GM20431 (cell line): ENCODE data around the gene LRCH1.

Experiments used
- in situ Hi-C: fragments of 300-500 bp; cut with MseI, MboI; formaldehyde crosslinking; loops from one replicate; pipeline ENCODE4 v1.15.0; 2020; ENCODE audit warnings: low sequenced_read_pairs; ENCODE audit not compliant: unreplicated experiment

LRCH1 gene

DNA sequence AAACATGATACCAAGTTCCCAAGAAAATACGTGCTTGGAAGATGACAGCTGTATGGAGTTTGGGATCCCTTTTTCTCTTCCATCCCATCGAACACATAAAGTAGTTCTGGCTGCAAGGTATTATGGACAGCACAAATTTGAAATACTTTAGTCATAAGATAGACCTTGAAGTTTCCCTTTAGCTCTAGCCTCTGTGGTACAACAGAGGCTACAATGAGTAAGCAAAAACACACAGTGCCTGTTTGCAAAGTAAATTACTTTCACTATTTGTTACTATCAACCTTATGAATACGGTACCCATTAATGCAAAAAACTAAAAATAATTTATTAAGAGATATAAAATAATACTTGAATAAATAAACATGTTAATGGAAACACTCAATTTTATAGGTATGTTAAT, 21.0 kb upstream of the LRCH1 start:
- in situ Hi-C loops: loop anchor here (25.0 kb wide), 1 partner anchor 180 kb away; no protein-coding TSS in a partner anchor

DNA sequence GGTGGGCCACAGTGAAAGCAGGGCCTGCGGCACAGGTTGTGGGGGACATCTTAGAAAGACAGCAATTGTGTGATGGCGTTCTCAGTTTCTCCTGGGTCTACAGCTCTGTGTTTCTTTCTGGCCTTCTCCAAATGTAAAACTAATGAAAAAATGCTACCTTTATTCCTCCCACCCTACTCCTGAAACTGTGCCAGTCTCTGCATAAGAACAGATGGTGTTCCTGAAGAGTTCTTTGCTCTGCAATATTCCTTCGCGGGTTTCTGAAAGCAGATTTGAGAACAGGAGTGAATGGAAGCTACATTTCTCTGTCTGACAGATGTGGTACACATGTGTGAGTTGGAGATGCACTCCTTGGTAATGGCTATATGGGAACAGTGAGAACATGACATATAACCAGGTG, 18.0 kb upstream of the LRCH1 start:
- in situ Hi-C loops: loop anchor here (25.0 kb wide), 1 partner anchor 177 kb away; no protein-coding TSS in a partner anchor

DNA sequence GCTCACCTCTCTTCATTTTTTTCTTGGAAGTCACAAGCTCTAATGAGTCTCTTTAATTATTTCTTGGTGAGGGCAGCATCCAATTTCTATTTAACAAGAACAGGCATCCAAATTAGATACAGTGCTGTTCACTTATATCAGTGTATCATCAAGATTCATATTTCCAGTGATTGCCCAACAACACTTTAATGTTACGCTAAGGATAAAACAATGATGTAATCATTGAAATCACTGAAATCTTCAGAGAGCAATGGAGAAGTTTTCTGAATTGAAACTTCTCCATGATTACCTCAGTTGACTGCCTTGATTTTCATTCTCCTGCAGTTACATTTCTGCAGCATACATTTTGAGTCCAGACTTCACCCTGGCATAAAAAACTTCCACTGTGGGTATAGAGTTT, 17.1 kb upstream of the LRCH1 start:
- in situ Hi-C loops: loop anchor here (25.0 kb wide), 1 partner anchor 176 kb away; no protein-coding TSS in a partner anchor

DNA sequence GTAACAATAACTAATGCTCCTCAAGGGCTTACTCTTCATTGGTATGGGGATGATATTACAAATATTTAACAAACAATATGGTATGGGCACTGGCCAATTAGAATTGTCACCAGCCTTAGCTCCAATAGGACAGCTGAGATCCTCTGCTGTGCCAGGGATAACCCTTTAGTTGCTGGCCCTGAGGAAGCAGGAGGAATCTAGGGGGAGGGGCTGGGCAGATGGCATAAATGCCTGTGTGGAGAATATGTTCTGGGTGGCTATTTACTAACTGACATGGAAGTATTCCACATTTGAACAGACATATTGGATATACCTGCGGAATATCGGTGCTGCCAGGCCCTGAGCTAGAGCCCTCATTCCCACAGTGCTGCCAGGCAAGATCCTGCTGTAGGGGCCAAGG, 16.6 kb upstream of the LRCH1 start:
- in situ Hi-C loops: loop anchor here (25.0 kb wide), 1 partner anchor 176 kb away; no protein-coding TSS in a partner anchor

DNA sequence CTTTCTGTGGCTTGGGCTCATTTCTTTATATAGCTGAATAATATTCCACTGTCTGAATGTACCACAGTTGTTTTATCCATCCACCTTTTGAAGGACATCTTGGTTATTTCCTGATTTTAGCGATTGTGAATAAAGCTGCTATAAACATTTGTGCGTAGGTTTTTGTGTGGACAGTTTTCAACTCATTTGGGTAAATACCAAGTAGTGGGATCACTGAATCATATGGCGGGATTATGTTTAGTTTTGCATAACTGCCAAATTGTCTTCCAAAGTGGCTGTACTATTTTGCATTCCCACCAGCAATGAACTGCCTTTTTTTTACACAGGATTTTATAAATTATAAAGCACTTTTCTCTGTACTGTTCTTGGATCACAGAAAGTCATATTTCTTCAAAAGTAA, 13.7 kb upstream of the LRCH1 start:
- in situ Hi-C loops: loop anchor here (25.0 kb wide), 1 partner anchor 173 kb away; no protein-coding TSS in a partner anchor

DNA sequence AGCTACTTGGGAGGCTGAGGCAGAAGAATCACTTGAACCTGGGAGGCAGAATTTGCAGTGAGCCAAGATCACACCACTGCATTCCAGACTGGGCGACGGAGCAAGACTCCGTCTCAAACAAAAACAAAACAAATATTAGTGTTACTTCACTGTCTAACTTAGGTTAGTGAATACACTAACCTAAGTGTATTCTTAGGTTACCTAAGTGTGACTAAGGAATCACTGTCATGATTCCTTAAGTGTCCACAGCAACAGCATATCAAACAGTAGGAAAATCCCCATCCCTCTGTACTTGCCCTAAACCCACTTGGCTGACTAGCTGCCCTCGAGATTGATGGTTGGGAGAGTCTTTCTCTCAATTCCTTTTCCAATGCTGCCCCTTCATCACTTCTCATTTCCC, 11.8 kb upstream of the LRCH1 start:
- in situ Hi-C loops: loop anchor here (25.0 kb wide), 1 partner anchor 171 kb away; no protein-coding TSS in a partner anchor

DNA sequence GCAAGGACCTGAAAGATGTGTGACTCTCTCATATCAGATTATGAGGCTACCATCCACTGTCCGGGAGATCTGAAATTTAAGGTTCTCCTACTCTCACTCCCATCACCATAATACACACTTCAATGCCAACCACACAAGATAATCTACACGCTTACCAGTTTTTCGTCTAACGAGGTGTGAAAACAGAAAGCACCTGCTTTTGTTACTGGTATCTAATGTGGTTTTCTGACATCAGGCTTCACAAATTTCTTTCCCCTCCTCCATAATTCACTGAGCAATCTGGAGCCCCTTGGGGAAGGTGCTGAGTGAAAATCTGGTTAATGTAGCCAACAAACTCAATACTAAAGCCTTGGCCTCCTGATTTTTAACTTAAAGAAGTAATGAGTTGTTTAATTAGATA, 10.1 kb upstream of the LRCH1 start:
- in situ Hi-C loops: loop anchor here (25.0 kb wide), 1 partner anchor 169 kb away; no protein-coding TSS in a partner anchor

DNA sequence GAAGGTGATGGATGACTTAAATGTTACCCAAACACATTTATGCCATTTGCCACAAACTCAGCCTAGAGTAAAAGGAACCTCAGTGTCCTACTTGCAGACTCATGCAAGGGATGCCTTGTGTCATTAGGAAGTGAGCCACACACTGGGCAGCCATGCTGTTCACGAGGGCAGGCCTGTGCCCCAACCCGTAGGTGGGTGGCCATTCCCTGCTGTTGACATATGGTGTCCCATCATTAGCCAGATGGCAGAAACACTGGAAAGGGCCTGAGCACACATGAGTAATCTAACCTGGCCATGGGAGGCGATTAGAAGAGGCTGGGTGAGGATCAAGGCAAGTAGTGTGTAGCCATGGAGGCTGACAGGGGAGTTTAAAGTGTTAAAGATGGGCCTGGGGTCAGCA, 9.7 kb upstream of the LRCH1 start:
- in situ Hi-C loops: loop anchor here (25.0 kb wide), 1 partner anchor 169 kb away; no protein-coding TSS in a partner anchor

DNA sequence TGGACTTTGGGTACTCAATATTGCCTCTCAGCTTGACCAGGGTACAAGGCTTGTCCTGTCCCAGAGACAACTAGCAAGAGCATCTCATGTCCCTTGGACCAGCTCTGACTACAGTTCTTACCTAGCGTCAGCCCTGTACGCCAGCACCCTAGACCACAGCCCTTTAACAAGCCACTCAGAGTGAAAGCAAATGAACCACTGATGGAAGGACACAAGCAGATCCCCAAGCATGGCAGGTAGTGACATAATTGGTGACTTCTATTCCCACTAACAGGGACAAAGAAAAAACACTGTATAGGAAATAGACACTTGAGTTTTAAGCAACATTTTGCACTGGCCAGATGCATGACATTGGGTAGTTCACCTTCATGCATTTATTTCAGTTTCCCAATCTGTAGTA, 8.8 kb upstream of the LRCH1 start:
- in situ Hi-C loops: loop anchor here (25.0 kb wide), 1 partner anchor 168 kb away; no protein-coding TSS in a partner anchor

DNA sequence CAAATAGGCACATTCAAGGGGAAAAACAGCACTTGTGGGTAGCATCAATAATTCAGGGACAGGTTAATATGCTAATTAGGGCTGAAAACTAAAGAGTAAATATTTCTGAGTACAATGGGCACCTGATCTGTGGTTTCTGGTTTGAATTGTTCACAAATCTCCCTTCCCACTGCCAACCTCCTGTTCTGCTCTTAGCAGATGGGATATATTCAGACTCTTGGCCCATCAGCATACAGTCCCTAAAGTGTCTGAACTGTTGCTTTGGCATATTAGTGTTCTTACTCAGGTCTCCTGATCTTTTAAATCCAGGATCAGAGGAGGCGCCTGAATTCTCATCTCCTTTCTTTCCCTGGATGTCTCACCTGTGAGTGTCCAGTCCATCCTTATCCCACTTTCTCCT, 8.2 kb upstream of the LRCH1 start:
- in situ Hi-C loops: loop anchor here (25.0 kb wide), 1 partner anchor 167 kb away; no protein-coding TSS in a partner anchor

DNA sequence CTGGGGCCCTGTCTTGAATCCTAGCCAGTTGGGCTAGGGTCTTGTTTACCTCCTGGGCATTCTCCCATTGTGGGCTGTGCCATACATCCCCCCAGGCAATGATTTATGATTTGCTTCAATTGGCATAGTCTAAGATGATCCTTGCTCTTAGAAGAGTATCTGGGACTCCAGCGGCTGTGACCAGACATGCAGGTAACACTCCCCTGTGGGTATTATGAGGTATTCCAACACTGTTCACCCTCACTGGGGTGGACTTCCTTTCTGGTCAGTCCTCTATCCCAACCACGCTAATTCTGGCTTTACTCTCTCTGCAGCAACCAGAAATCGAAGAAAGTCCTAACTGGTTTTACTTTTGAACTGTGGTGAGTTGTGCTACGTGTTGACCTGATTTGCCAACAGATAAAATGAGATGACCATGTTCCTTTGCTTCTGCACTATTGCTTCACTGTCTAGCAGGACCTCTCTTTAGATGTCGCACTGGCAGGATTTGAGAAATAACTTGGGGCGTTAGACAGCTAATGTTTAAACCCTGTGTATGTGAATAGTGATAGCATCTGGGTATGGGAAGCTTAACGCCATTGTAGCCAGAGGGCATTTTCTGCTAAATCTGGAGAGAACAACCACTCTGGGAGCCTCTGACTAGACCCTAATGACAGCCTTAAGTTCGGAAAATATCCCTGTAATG, 6.7 kb upstream of the LRCH1 start:
- in situ Hi-C loops: loop anchor here (25.0 kb wide), 1 partner anchor 166 kb away; no protein-coding TSS in a partner anchor

DNA sequence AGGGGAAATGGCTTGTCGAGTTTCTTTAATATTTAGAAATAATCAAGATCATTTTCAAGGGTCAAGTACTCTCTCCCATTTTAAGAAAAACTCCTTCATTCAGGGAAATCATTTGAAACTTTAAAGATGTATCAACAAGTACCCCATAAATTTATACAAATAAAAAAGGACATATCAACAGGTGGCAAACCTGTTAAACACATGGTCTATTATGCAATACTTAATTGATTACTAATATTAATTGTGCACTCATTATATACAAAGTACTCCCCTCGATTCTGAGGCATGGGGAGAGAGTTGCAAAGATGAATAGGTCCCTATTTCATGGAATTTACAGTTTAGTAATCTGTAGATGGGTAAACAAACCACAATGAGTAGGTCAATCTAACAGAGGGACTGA, 2.1 kb upstream of the LRCH1 start:
- in situ Hi-C loops: no loop called here

DNA sequence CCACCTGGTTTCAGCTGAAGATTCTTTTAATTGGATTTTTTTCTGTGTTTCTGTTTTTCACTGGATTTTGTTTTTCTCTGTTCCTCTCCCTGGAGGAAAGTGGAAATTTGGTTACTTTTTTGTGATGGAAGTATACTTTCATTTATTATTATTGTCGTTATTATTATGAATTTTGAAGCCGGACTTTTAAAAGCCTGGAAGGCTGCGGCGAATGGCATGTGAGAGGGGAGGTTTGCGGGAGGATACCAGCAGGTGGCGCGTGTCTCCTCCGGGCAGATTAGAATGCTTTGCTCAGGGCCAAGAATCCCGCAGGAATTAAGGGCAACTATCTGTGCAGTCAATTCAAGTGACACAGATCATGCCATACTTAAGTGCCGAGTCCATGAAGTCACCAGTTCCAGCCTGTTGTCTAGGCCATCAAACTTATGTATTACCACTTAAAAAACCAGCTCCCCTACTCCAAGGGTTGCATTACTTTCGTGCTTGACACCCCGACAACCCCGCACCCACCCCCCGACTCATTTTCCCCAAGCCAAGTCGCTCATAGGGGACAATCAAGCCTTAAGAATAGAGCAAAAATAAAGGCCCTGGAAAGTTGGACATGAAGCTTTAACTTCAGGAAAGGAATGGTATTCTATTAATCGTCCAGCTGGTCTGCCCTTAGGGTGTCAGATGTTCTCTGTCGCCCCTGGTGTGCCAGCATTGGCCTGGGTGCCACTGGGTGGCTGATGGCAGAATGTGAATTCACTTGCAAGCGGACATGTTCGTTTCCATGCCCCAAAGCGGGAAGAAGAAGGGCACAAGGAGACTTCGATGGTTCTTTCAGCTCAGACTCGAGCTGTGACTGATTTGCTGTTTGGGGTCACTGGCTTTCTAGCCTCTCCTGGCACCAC, 1.3 kb upstream of the LRCH1 start:
- in situ Hi-C loops: no loop called here

DNA sequence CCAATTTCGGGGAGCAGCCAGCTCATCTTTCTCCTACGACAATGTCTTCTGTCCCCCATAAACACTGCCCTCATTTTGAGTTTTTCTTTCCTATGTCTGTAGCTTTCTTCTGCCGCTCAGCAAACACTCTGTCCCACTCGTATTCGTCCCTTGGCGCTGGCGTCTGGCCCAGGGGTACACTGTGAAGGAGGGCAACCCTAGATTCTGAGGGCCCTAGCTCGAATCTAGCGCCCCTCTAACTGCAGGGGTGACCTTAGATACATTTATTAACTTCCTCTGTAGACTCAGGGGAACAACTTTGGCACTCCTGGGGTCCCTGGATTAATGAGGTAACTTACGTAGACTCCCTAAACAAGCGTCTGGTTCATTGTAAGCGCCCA, 677 bp upstream of the LRCH1 start:
- in situ Hi-C loops: no loop called here

DNA sequence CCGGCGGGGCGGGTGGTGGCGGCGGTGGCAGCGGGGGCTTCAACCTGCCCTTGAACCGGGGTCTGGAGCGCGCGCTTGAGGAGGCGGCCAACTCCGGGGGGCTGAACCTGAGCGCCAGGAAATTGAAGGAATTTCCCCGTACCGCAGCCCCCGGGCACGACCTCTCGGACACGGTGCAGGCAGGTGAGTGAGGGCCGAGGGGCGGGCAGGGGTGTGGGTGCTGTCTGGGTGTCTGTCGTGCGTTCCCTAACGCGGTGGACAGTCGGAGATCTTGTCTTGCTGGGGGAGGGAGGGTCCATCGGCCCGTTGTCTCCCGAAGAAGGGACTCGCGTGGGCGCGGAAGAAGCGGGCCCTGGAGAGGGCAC, 533 bp downstream of the LRCH1 start:
- in situ Hi-C loops: no loop called here

DNA sequence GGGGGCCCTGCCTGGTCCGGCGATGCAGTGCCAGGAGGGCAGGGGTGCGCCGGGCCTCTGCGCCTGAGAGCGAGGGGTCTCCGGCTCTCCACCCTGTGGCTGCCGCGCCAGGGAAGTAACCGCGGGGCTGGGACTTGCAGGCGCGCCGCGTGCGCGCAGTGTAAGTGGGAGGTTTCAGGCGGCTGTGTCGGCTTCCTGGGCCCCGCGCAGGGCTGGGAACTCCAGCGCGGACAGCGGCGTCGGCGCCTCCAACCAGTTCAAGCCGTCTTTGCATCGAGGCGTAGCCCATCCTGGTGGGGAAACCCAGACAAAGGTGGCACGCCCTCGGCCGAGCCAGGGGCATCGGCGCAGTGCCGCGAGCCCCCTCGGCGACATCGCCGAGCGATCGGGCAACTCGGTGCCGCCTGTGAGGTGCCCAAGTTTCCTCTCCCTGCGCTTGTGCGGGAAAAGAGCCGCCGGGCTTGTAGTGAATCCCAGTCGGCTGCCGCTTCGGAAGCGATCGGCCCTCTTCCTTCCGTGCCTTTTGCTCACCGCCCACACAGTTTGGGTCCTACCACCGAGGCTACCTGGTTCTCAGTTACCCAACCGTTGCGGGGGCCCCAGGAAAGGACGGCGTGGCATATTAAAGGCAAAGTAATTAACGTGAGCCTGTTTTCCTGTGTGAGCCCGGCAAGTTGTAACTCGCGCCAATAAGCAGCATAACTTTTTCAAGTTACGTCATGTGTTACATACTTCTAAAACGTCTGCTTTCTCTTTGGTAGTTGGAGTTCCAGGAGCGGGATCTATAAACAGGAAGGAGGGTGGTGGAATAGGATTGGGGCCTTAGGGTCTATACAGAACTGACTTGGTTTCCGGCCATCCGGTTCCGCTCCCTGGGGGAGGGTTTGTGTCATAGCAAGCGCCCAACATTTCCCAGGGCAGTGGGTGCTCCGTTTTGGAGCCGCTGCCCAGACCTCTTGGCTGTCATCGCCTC, 1.2 kb downstream of the LRCH1 start:
- in situ Hi-C loops: no loop called here

DNA sequence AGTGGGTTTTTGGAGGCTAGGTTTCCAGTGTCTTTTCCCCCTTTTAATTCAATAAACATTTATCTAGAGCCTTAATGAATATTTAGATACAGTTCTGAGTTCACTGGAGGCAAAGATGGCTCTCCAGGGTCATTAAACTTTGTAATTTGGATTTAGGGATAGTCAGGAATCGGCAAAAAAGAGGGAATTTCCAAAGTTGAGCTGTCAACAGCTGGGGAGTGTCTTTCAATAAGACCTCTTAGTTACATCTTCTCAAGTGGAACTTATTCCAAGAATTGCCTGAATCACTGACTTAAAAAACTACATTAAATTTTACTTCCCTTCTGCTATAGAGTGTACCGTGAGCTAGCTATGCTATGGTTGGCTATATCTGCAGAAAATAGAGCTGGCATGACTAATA, 2.0 kb downstream of the LRCH1 start:
- in situ Hi-C loops: no loop called here

DNA sequence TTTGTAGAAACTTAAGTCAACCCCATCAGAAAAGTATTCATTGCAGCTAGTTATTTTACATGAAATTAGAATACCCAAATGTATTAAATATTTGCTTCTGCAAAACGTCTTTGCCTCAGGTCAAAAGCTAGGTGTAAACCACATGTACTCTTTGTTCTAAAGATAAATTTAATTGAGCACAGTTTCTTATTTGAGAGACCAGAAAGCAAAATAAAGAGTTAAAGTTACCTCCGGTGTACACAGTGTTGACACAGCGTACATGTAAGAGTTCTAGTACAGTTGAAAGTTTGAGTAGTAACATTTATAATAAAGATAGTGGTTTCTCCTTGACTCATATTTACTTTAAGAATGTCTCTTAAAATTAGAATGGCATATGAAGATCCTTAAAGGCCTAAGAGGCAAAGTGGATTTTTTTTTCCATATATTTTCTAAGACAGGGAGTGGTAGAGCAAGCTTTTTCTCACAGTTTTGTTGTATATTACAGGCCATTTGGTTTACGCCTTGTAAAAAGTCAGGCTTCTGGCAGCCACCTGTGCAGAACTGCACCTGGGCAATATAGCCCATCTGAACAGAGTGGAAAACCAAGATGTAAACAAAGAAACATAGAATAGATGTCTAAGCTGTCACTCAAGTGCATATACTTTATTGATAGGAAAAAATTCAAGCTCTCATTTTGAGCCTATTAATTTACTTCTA, 2.9 kb downstream of the LRCH1 start:
- in situ Hi-C loops: no loop called here

DNA sequence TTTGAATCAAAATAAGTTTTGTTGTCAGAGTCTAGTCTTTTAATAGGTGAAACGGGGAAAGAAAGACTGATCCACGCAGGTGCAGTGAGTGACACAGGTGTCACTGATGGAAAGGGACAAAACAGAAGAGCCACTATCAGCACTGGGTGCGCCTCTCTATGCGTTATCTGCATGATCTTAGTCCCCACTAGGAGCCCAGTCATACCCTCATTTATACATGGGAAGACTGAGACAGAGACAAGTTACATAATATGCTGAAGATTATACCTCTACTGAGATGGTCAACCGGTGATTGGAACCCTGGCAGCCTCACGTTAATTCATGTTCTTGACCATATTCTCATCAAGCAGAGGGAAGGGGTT, 3.4 kb downstream of the LRCH1 start:
- in situ Hi-C loops: no loop called here
